Aorta (tissue), 5 donors: ENCODE data around the gene TRIM36. TPM values are rescaled to one million over a fixed set of nuclear protein-coding genes. Genes with fewer than 3 reads are reported as not detected.

Experiments used
- ATAC-seq: fragments of 200-7000 bp; cut with Tn5 transposase; one replicate; pipeline ENCODE4 v1.9.1; 2022; ENCODE audit warnings: moderate library complexity; ENCODE audit not compliant: low FRiP score
- DNase-seq, 2 donors: peaks; one replicate each; pipeline ENCODE4 v3.0.0-alpha.2; 2020
- H3K27ac ChIP-seq, 2 donors: one replicate each; pipeline ENCODE4 v1.5.1; 2013; ENCODE audit warnings: low read length in 2 of 2, mild to moderate bottlenecking in 2 of 2, moderate library complexity in 2 of 2, control low read depth in 1 of 2, inconsistent platforms in 1 of 2, low read depth in 1 of 2
- H3K27me3 ChIP-seq, 2 donors: one replicate each; pipeline ENCODE4 v1.6.1; 2013; ENCODE audit warnings: control low read depth in 1 of 2, low read length in 1 of 2, mild to moderate bottlenecking in 1 of 2, moderate library complexity in 1 of 2; ENCODE audit not compliant: insufficient read depth in 2 of 2, control insufficient read depth in 1 of 2
- H3K36me3 ChIP-seq, 2 donors: one replicate each; pipeline ENCODE4 v1.6.1; 2013; ENCODE audit warnings: control low read depth in 1 of 2, low read length in 1 of 2, mild to moderate bottlenecking in 1 of 2; ENCODE audit not compliant: insufficient read depth in 2 of 2, control insufficient read depth in 1 of 2
- H3K4me1 ChIP-seq, 2 donors: one replicate each; pipeline ENCODE4 v1.6.1; 2013; ENCODE audit warnings: low read length in 2 of 2, control low read depth in 1 of 2, mild to moderate bottlenecking in 1 of 2, moderate library complexity in 1 of 2; ENCODE audit not compliant: insufficient read depth in 2 of 2, control insufficient read depth in 1 of 2
- H3K4me3 ChIP-seq, 2 donors: one replicate each; pipeline ENCODE4 v1.5.1; 2013; ENCODE audit warnings: low read length in 2 of 2, control low read depth in 1 of 2, mild to moderate bottlenecking in 1 of 2
- H3K9me3 ChIP-seq: one replicate; pipeline ENCODE4 v1.6.1; 2013; ENCODE audit warnings: mild to moderate bottlenecking, low read length; ENCODE audit not compliant: control insufficient read depth
- WGBS, 2 donors: extraction: QIAGEN DNeasy Blood & Tissue Kit; methylation state at CpG; one replicate each; pipeline ENCODE4 v1.1.7; 2013; 5-methylcytosine and 5-hydroxymethylcytosine counted together
- intact Hi-C, 2 donors: fragments of 100-400 bp; cut with DNase I; formaldehyde crosslinking; loops; one replicate each; pipeline versions ENCODE4 v1.14.2 to v1.15.0; 2022
- polyA plus RNA-seq, 2 donors: library from polyadenylated mRNA; stranded (reverse); fragments of 200-250 nt; gene quantifications; one replicate each; pipeline ENCODE4 v1.2.3, GENCODE V29; 2013
- total RNA-seq, 2 donors: library from RNA; stranded (reverse); fragmentation: NEBNext Ultra II Directional; extraction: Animal tissue kit (Norgen Biotek cat#: 25700); gene quantifications; one replicate each; pipeline ENCODE4 v1.2.1, GENCODE V29; 2021
- donor health status: healthy with polysubstance abuse.
- donor health status: Bipolar disorder and iron deficiency.
- donor health status: DM: no; HTN: no; CAD: no.
- donor health status: DM: no; HTN: no; CAD: no.
- donor health status: DM: yes; HTN: yes; CAD: no.

TRIM36 gene
- total and polyA plus RNA-seq, 4 donors = 4.4 to 23.9 (median 13.0) TPM

DNA sequence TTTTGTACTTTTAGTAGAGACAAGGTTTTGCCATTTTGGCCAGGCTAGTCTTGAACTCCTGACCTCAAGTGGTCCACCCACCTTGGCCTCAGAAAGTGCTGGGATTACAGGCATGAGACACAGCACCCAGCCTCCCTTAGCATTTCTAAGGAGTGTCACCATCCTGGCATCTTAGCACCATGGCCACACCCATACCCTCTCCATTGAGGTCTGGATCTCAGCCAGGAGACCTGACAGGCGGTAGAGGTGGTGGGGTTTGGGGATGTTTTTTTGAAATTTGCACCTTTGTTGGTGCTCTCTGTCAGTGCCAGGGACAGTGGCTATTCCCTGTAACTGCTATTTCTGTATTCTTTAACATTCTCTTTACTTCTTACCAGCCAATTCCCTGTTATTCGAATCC, 72.5 kb downstream of the TRIM36 start:
- DNase-seq = no peak
- H3K9me3 ChIP-seq = no peaks in the 10 kb centered on the region
- intact Hi-C loops = no loop called here
- H3K4me1 ChIP-seq = no peaks in the 10 kb centered on the region
- ATAC-seq = no peak
- H3K27me3 ChIP-seq = no peaks in the 10 kb centered on the region
- H3K36me3 ChIP-seq = no peaks in the 10 kb centered on the region
- H3K4me3 ChIP-seq = no peak overlapping the region
- 69 to 70% methylated on average over 2 of the region's 2 CpGs for WGBS, 2 donors
- no peak overlapping the region for H3K27ac ChIP-seq

DNA sequence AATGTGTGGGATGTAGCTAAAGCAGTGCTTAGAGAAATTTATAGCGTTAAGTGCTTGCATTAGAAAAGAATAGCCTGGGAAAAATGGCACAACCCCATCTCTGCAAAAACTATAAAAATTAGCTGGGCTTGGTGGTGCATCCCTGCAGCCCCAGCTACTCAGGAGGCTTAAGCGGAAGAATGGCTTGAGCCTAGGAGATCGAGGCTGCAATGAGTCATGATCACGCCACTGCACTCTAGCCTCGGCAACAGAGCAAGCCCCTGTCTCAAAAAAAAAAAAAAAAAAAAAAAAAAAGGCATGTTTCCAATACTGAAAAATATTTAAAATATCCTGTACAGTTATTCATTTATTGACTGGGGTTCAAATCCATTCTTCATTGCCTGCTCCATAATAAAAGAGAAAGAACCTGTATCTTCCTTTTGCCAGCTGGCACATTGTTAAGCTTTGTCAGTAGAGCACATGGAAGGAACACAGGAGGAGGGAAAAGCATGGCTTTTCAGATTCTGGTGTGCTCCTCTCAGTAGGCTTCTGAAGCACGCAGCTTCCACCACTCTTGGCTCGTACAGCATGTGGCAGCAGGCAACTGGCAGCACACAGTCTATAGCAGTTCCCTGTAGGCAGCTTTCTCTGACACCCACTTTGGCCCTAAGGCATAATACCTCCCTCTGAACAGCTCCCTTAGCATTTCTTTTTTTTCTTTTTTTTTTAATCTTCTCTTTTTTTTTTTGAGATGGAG, 73.5 kb downstream of the TRIM36 start:
- DNase-seq = no peak
- WGBS, 2 donors = 45 to 57% methylated on average over 7 of the region's 7 CpGs
- Histone ChIP-seq H3K27ac (no peak overlapping the region), H3K9me3 (no peaks in the 10 kb centered on the region), H3K4me3 (no peak overlapping the region), H3K4me1 (no peaks in the 10 kb centered on the region), H3K36me3 (no peaks in the 10 kb centered on the region), H3K27me3 (no peaks in the 10 kb centered on the region)
- intact Hi-C loops = no loop called here
- no peak for ATAC-seq

GRCh38 chr5:115087951-115088350, 81.8 kb downstream of the TRIM36 start:
- intact Hi-C loops = no loop called here
- Histone ChIP-seq H3K4me1 (no peaks in the 10 kb centered on the region), H3K9me3 (no peaks in the 10 kb centered on the region), H3K36me3 (no peaks in the 10 kb centered on the region), H3K4me3 (no peak overlapping the region), H3K27me3 (no peaks in the 10 kb centered on the region), H3K27ac (no peak overlapping the region)
- no peak for ATAC-seq
- DNase-seq = no peak
- WGBS, 2 donors = 72 to 82% methylated on average over 3 of the region's 3 CpGs

GRCh38 chr5:115086473-115086872, 83.2 kb downstream of the TRIM36 start:
- ATAC-seq (no peak), DNase-seq (no peak)
- intact Hi-C loops = no loop called here
- no peaks in the 10 kb centered on the region for H3K9me3 ChIP-seq
- H3K4me1 ChIP-seq = no peaks in the 10 kb centered on the region
- H3K27ac ChIP-seq = no peak overlapping the region
- H3K4me3 ChIP-seq = no peak overlapping the region
- no peaks in the 10 kb centered on the region for H3K27me3 ChIP-seq
- 68 to 77% methylated on average over 1 of the region's 1 CpG for WGBS, 2 donors
- H3K36me3 ChIP-seq = no peaks in the 10 kb centered on the region

DNA sequence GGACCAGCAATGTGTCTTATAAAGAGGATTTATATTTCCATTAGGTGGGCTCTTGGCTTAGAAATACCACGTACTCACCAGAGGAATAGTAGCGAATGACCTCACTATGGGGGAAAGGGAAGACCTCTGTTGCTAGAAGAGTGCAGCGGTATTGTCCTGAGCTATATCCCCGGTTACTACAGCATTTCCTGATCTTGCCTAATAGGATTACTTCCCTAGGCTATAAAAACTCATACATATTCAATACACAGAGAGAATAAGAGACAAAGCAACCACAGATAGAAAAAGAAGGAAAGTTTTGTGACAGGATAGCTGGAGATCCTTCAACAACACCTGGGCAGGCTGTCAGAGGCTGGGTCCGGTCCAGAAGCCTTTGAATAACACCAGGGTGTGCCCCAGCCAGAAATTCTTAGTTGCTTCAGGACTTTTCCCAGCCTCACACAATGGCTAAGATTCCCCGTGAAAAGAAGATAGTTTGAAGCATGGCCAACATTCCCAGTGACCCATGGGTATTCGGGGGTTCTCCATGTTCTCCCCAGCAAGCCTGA, 85.4 kb downstream of the TRIM36 start:
- ATAC-seq (no peak), DNase-seq (no peak)
- Histone ChIP-seq H3K36me3 (no peaks in the 10 kb centered on the region), H3K27me3 (no peaks in the 10 kb centered on the region), H3K4me3 (no peak overlapping the region), H3K4me1 (no peaks in the 10 kb centered on the region), H3K9me3 (no peaks in the 10 kb centered on the region), H3K27ac (no peak overlapping the region)
- intact Hi-C loops = no loop called here
- WGBS, 2 donors = 84 to 88% methylated on average over 7 of the region's 7 CpGs

DNA sequence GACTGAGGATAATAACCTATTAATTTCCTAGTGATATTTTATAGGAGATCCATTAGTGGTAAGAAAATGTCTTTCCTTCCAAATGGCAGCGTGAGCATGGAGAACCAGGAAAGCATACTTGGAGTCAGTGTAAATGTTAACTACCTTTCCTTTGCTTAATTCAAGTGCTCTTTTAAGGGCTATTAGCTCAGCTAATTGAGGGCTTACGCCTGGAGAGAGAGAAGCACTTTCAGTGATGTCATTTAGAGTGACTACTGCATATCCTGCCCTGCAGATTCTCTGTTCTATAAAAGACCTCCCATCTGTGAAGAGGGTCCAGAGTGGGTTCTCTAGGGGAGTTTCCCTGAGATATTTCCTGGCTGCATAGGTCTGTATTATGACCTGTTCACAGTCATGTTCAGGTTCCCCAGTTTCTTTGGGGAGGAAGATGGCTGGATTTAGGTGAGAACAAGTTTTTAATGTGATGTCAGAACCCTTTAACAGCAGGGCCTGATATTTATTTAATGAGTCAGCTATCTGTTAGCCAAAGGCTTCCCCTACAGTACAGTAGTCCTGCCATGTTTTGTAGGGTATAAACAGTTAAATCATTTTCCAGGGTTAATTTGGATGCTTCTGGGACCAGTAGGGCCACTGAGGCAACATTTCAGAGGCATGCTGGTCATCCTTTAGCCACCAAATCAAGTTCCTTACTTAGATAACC, 89.6 kb downstream of the TRIM36 start:
- Histone ChIP-seq H3K27me3 (no peaks in the 10 kb centered on the region), H3K4me1 (no peaks in the 10 kb centered on the region), H3K36me3 (no peaks in the 10 kb centered on the region), H3K4me3 (no peak overlapping the region), H3K27ac (no peak overlapping the region), H3K9me3 (no peaks in the 10 kb centered on the region)
- DNase-seq = no peak
- 98 to 100% methylated on average over 2 of the region's 2 CpGs for WGBS, 2 donors
- no peak for ATAC-seq
- intact Hi-C loops = loop anchor here in 1 of 2 donors (10.0 kb wide), 1 partner anchor 1465 kb away; no protein-coding TSS in a partner anchor

Other genes with a start within 250 kb of the TRIM36 start
- gene PGGT1B, start 93.0 kb upstream of the TRIM36 start, total RNA-seq = 10 to 100 TPM; 37.4 to 45.5 TPM
- gene PGGT1B, start 93.0 kb upstream of the TRIM36 start, polyA plus RNA-seq = 1 to 10 TPM; 3.7 to 3.9 TPM
- 1 to 10 TPM; 4.1 to 7.3 TPM for gene CCDC112, start 126.7 kb upstream of the TRIM36 start, total RNA-seq
- gene CCDC112, start 126.7 kb upstream of the TRIM36 start, polyA plus RNA-seq = 1 to 10 TPM; 6.5 to 8.3 TPM